ENCODE results near the gene ERCC1. TPM values are rescaled to one million over a fixed set of nuclear protein-coding genes. Genes with fewer than 3 reads are reported as not detected.

ERCC1 gene
- total and polyA plus RNA-seq, 2 of the 13 experiments (the other 11 are each of a cell fraction or from before 2014, with no cell fraction given) = 40.0 to 66.4 TPM

GRCh38 chr19:45467456-45468158 lies 43.9 kb upstream of the ERCC1 start, which contains the start of gene FOSB (continued):
- TF ChIP-seq ZNF30 (CRISPR knock-in tag; IDR thresholded peaks at IDR 0.05) = no peak
- TF ChIP-seq ZNF790 (CRISPR knock-in tag; IDR thresholded peaks at IDR 0.05; ENCODE audit: borderline replicate concordance) = no peak
- TF ChIP-seq POLR2AphosphoS5 (IDR thresholded peaks at IDR 0.05; ENCODE audit: low read depth, low read length) = peak; percentile 72
- no peak for TF ChIP-seq ZBTB34 (CRISPR knock-in tag; IDR thresholded peaks at IDR 0.05)
- no peak for TF ChIP-seq RARG (CRISPR knock-in tag; IDR thresholded peaks at IDR 0.05; ENCODE audit: low read depth)
- no peak for TF ChIP-seq TFE3 (CRISPR knock-in tag; IDR thresholded peaks at IDR 0.05)
- no peak for TF ChIP-seq MTF2 (CRISPR knock-in tag; IDR thresholded peaks at IDR 0.05; ENCODE audit: borderline replicate concordance)
- no peak for TF ChIP-seq SAFB2 (CRISPR knock-in tag; IDR thresholded peaks at IDR 0.05; ENCODE audit: borderline replicate concordance, low read depth)
- TF ChIP-seq TBX3 (IDR thresholded peaks at IDR 0.05; ENCODE audit: borderline replicate concordance) = no peak
- no peak for TF ChIP-seq RBAK (CRISPR knock-in tag; IDR thresholded peaks at IDR 0.05)
- TF ChIP-seq PAX8 (CRISPR knock-in tag; IDR thresholded peaks at IDR 0.05; ENCODE audit: borderline replicate concordance) = no peak
- TF ChIP-seq FOSL2 (CRISPR knock-in tag; IDR thresholded peaks at IDR 0.05) = peak; percentile 31
- no peak for TF ChIP-seq SMC3 (IDR thresholded peaks at IDR 0.05; ENCODE audit: low read length)
- 0 out of 2 replicates have a peak, but pooled peaks have one; percentile 9 for TF ChIP-seq THRA (CRISPR knock-in tag; IDR thresholded peaks at IDR 0.05; ENCODE audit: borderline replicate concordance)
- 0 out of 2 replicates have a peak, but pooled peaks have one; percentile 17 for TF ChIP-seq ZNF878 (CRISPR knock-in tag; IDR thresholded peaks at IDR 0.05)
- peak; percentile 34; the same call in 1 of the 2 replicates for TF ChIP-seq MAZ (IDR thresholded peaks at IDR 0.05; ENCODE audit: borderline replicate concordance, low read depth, low read length)
- no peak for TF ChIP-seq MAZ (CRISPR knock-in tag; IDR thresholded peaks at IDR 0.05; ENCODE audit: low read depth)
- TF ChIP-seq USF2 (IDR thresholded peaks at IDR 0.05; ENCODE audit: low read depth, low read length) = no peak
- peak; percentile 98; the same call in 1 of the 2 replicates for TF ChIP-seq USF2 (CRISPR knock-in tag; IDR thresholded peaks at IDR 0.05; ENCODE audit: borderline replicate concordance)
- no peak for TF ChIP-seq PRPF4 (IDR thresholded peaks at IDR 0.05; ENCODE audit: low read depth, low read length, poor library complexity, severe bottlenecking)
- TF ChIP-seq KLF11 (CRISPR knock-in tag; IDR thresholded peaks at IDR 0.05) = peak; percentile 52; the same call in 1 of the 2 replicates
- no peak for TF ChIP-seq WIZ (CRISPR knock-in tag; IDR thresholded peaks at IDR 0.05)
- TF ChIP-seq ZNF232 (CRISPR knock-in tag; IDR thresholded peaks at IDR 0.05; ENCODE audit: borderline replicate concordance) = no peak
- peak; percentile 99 for TF ChIP-seq SRF (IDR thresholded peaks at IDR 0.05; ENCODE audit: low read depth, low read length)
- no peak for TF ChIP-seq ZFP36L2 (CRISPR knock-in tag; IDR thresholded peaks at IDR 0.05)
